GM13976 (cell line): ENCODE data around the gene LILRB2.

Source experiments
- DNase-seq: peaks from one replicate; pipeline ENCODE4 v3.0.0; 2012; ENCODE audit warnings: low spot score
- in situ Hi-C: fragments of 300-500 bp; cut with MboI; formaldehyde crosslinking; loops from one replicate; pipeline ENCODE4 v1.12.0; 2022; ENCODE audit warnings: low sequenced_read_pairs, mixed read lengths, inconsistent platforms; ENCODE audit not compliant: unreplicated experiment
- TF ChIP-seq, protein P1 (sequence below): IDR thresholded peaks from 2 replicates; pipeline ENCODE4 v1.5.1; 2012; ENCODE audit warnings: borderline replicate concordance, mild to moderate bottlenecking; ENCODE audit not compliant: insufficient read depth; ENCODE audit errors: extremely low read depth, missing control alignments, control extremely low read depth

Gene LILRB2

DNA sequence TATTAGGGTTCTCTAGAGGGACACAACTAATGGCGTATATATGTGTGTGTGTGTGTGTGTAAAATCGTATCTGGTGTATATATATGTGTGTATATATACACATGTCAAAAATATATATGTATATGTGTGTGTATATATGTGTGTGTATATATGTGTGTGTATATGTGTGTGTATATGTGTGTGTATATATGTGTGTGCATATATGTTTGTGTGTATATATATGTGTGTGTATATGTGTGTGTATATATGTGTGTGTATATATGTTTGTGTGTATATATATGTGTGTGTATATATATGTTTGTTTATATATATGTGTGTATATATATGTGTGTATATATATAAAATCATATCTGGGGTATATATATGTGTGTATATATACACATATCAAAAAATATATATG is 18.4 kb downstream of the LILRB2 start:
- no peak for DNase-seq
- TF ChIP-seq, protein P1, sequence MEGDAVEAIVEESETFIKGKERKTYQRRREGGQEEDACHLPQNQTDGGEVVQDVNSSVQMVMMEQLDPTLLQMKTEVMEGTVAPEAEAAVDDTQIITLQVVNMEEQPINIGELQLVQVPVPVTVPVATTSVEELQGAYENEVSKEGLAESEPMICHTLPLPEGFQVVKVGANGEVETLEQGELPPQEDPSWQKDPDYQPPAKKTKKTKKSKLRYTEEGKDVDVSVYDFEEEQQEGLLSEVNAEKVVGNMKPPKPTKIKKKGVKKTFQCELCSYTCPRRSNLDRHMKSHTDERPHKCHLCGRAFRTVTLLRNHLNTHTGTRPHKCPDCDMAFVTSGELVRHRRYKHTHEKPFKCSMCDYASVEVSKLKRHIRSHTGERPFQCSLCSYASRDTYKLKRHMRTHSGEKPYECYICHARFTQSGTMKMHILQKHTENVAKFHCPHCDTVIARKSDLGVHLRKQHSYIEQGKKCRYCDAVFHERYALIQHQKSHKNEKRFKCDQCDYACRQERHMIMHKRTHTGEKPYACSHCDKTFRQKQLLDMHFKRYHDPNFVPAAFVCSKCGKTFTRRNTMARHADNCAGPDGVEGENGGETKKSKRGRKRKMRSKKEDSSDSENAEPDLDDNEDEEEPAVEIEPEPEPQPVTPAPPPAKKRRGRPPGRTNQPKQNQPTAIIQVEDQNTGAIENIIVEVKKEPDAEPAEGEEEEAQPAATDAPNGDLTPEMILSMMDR = no peak
- in situ Hi-C loops = no loop called here

DNA sequence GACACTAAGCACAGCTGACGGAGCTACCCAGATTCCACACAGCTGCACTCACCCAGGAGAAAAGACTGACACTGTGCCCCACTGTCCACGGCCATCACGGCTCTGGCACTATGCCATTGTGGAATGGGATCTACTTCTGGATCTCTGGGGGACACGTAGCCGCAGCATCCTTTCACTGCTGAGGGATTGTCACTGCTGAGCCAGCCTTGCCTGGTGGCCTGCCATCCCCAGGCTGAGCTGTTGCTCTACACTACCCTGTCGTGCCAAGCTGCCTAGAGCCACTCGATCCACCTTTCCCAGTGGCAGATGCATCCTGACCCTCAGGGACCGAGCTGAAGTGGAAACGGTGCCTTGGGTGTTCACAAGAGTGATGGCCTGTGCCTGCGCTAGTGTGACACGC is 18.8 kb downstream of the LILRB2 start:
- in situ Hi-C loops = no loop called here
- TF ChIP-seq, protein P1 = no peak
- DNase-seq = no peak

DNA sequence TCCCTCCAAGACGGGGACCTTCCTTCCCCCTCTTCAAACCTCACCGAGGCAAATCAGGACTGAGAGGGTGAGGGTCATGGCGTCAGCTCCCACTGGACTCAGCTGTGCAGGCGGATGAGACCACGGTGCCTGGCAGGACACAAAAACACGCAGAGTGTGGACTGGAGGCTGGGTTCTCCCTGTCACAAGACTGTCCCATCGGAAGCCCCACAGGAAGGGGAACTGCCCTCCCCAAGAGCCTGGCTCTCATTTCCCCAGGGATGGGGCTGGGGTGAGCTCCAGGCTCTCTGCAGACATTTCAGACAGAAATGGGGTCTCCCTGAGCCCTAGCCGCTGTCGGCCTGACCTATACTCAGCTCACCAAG is 23.8 kb downstream of the LILRB2 start, which contains the start of gene LILRB5:
Gene LILRB5 (minus strand): TSS at position 158 of the 365 bp plus-strand sequence. CDS start 80 bp downstream, at position 78.
- no peak for DNase-seq
- in situ Hi-C loops = no loop called here
- TF ChIP-seq, protein P1 = no peak

DNA sequence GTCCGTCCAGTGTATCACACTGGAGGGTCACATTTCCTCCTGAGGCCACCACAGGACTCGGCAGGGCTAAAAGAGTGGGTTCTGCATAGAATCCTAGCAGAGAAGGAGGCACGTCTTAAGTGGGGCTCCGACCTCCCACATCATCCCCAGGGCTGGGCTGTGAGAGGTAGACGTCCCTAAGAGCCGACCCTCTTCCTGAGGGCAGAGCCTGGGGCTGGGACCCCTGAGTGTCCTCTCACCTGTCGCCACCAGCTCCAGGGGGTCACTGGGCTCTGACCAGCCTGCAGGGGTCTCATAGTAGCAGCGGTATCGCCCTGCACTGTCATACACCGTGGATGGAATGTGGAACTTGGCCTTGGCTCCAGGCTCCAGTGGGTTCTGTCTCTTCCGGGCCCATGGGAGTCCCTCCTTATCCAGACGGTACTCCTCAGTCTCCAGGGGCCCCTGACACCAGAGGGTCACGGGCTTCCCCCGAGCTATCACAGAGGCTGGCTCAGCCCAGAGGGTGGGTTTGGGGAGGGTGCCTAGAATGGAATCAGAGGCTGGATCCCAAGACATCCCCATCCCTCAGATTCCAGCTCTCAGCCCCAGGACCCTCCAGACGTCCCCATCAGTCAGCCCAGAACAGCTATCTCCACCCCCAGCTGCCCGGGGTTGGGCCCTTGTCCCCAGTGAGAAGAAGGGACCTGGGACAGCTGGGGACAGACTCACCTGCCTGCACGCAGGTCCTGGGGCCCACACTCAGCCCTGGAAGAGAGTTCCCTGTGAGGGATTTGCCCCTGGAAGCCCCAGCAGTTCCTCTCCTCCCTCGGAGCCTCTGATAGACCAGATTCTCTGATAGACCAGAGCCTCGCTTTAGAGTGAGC is 24.4 kb downstream of the LILRB2 start:
- TF ChIP-seq, protein P1 = no peak
- in situ Hi-C loops = no loop called here
- DNase-seq = no peak

DNA sequence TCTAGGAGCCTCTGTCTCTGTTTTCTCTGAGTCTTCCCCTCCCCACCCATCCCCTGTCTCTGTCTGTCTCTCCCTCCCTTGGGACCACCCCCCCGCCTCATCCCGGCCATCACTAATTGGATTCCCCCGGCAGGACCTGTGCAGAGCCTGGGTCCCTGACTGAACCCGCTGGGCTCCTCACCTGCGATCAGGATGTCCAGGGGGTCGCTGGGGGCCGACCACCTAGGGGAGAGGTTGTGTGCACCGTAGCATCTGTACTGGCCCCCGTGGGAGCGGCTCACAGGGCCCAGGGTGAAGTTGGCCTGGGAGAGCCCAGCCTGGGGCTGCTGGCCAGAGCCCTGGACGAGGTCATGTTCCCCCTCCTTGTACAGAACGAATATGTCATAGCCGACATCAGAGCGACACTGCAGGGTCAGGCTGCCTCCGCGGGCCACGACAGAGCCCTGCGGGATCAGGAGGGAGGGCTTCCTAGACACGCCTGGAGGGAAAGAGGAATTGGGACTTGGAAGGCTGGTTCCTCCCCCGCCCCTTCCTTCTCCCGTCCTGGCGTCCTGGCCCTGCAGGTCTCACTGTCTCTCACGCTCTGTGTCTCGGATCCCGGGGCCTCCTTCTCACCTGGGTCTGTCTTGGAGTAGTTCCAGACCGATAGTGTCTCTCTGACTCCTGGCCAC is 25.7 kb downstream of the LILRB2 start:
- in situ Hi-C loops = no loop called here
- TF ChIP-seq, protein P1 = no peak
- no peak for DNase-seq

DNA sequence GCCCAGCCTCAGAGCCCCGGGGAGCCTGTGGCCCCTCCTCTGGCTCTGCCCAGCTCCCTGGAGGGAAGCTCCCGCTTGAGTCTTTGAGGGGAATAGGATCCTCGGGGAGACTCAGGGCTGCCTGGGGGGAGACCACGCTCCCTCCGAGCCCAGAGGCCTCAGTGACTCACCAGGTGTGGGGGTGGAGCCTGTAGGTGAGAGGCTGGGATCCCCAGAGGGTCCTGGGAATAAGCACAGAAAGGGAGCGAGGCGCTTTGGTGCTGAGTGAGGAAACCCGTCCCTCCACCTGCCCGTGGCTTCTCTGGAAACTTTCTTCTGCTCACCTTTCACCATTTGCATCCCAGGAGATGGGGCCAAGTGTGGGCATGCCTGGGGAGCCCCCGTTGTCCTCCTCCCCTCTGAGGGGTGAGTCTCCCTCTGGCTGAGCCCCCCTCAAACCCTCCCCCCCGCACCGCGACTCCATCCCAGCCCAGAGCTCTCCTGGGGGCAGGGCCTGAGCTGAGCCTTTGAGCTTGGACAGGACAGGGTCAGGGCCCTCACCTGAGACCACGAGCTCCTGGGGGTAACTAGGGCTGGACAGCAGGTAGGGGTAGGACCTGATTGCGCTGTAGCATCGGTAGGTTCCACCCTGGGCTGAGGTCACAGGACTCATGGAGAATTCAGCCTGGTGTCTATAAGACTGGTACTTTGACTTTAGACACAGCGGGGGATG is 26.6 kb downstream of the LILRB2 start:
- TF ChIP-seq, protein P1 = no peak
- no peak for DNase-seq
- in situ Hi-C loops = no loop called here
